Ovary (tissue), 3 donors: Measurements from ENCODE around the gene DDX47.

ENCODE experiments used
- CTCF ChIP-seq, 3 donors: fragments of 450-650 bp in 2 of 3; fragments of 200-600 bp in 1 of 3; IDR thresholded peaks; one replicate each; pipeline versions ENCODE4 v1.5.1 to v1.8.0; 2016 to 2022; ENCODE audit warnings: antibody characterized with exemption in 3 of 3, mild to moderate bottlenecking in 1 of 3
- POLR2A ChIP-seq: fragments of 450-650 bp; IDR thresholded peaks from one replicate; pipeline ENCODE4 v1.6.1; 2017; ENCODE audit warnings: antibody characterized with exemption, mild to moderate bottlenecking, moderate library complexity
- donor health status: DM: no; HTN: no; CAD: no.

- no peak for TF ChIP-seq CTCF (IDR thresholded peaks at IDR 0.05)
- no peak for TF ChIP-seq POLR2A
Observed at GRCh38 chr12:12835378-12836146, 22.4 kb downstream of the DDX47 start.
